HFF-Myc (cell line): ENCODE data around the gene MRPL16.

Source experiments
- DNase-seq: peaks from one replicate; pipeline ENCODE4 v3.0.0-alpha.2; 2011; ENCODE audit warnings: low read depth; ENCODE audit errors: extremely low read depth
- H3K4me3 ChIP-seq: replicated peaks from 2 replicates; pipeline ENCODE4 v1.5.1; 2011; ENCODE audit warnings: low read depth, mild to moderate bottlenecking, control low read depth, low read length
- CTCF ChIP-seq: IDR thresholded peaks from 2 replicates; pipeline ENCODE4 v1.5.1; 2012; ENCODE audit warnings: mild to moderate bottlenecking, low read depth, low read length, control low read depth; ENCODE audit errors: missing control alignments

MRPL16 gene

GRCh38 chr11:59771605-59772004 is 39.0 kb downstream of the MRPL16 start:
- TF ChIP-seq CTCF, result no peak

GRCh38 chr11:59770869-59771268 is 39.7 kb downstream of the MRPL16 start:
- DNase-seq, result no peak

More at GRCh38 chr11:59771605-59772004, 39.0 kb downstream of the MRPL16 start:
- H3K4me3 ChIP-seq, result no peak overlapping the region
- no peak for DNase-seq

GRCh38 chr11:59770319-59770718 is 40.3 kb downstream of the MRPL16 start:
- no peak for TF ChIP-seq CTCF
- DNase-seq, result no peak
- no peak overlapping the region for H3K4me3 ChIP-seq

More at GRCh38 chr11:59770869-59771268, 39.7 kb downstream of the MRPL16 start:
- no peak for TF ChIP-seq CTCF
- no peak overlapping the region for H3K4me3 ChIP-seq

GRCh38 chr11:59769828-59770227 is 40.8 kb downstream of the MRPL16 start:
- no peak overlapping the region for H3K4me3 ChIP-seq
- no peak for TF ChIP-seq CTCF
- no peak for DNase-seq

- no peak for TF ChIP-seq CTCF
- DNase-seq, result no peak
Measured at GRCh38 chr11:59769111-59769510, 41.5 kb downstream of the MRPL16 start.

GRCh38 chr11:59767225-59767611 is 43.4 kb downstream of the MRPL16 start:
- DNase-seq, result no peak
- no peak for TF ChIP-seq CTCF
- no peak overlapping the region for H3K4me3 ChIP-seq

More at GRCh38 chr11:59769111-59769510, 41.5 kb downstream of the MRPL16 start:
- no peak overlapping the region for H3K4me3 ChIP-seq

- no peak for DNase-seq
- TF ChIP-seq CTCF, result no peak
- no peak overlapping the region for H3K4me3 ChIP-seq
Measured at GRCh38 chr11:59766542-59767224, 43.9 kb downstream of the MRPL16 start.
